ENCODE data around the gene SELENOH.

Gene SELENOH

GRCh38 chr11:57763568-57763967 is 22.3 kb downstream of the SELENOH start:
- TF ChIP-seq, protein P1, sequence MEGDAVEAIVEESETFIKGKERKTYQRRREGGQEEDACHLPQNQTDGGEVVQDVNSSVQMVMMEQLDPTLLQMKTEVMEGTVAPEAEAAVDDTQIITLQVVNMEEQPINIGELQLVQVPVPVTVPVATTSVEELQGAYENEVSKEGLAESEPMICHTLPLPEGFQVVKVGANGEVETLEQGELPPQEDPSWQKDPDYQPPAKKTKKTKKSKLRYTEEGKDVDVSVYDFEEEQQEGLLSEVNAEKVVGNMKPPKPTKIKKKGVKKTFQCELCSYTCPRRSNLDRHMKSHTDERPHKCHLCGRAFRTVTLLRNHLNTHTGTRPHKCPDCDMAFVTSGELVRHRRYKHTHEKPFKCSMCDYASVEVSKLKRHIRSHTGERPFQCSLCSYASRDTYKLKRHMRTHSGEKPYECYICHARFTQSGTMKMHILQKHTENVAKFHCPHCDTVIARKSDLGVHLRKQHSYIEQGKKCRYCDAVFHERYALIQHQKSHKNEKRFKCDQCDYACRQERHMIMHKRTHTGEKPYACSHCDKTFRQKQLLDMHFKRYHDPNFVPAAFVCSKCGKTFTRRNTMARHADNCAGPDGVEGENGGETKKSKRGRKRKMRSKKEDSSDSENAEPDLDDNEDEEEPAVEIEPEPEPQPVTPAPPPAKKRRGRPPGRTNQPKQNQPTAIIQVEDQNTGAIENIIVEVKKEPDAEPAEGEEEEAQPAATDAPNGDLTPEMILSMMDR (IDR thresholded peaks at IDR 0.05; ENCODE audit: extremely low read depth, missing control alignments) = no peak
- DNase-seq (ENCODE audit: low spot score) = no peak

- TF ChIP-seq, protein P1 (IDR thresholded peaks at IDR 0.05; ENCODE audit: extremely low read depth, missing control alignments) = no peak
Observed at GRCh38 chr11:57764021-57764420, 22.7 kb downstream of the SELENOH start.

GRCh38 chr11:57764566-57764965 is 23.3 kb downstream of the SELENOH start:
- no peak for DNase-seq (ENCODE audit: low spot score)
- TF ChIP-seq, protein P1 (IDR thresholded peaks at IDR 0.05; ENCODE audit: extremely low read depth, missing control alignments) = no peak

More at GRCh38 chr11:57764021-57764420, 22.7 kb downstream of the SELENOH start:
- no peak for DNase-seq (ENCODE audit: low spot score)

GRCh38 chr11:57764972-57765371 is 23.7 kb downstream of the SELENOH start:
- no peak for DNase-seq (ENCODE audit: low spot score)
- TF ChIP-seq, protein P1 (IDR thresholded peaks at IDR 0.05; ENCODE audit: extremely low read depth, missing control alignments) = no peak

GRCh38 chr11:57770793-57771192 is 29.5 kb downstream of the SELENOH start:
- TF ChIP-seq, protein P1 (IDR thresholded peaks at IDR 0.05; ENCODE audit: extremely low read depth, missing control alignments) = no peak
- DNase-seq (ENCODE audit: low spot score) = no peak

GRCh38 chr11:57771365-57771764 is 30.1 kb downstream of the SELENOH start:
- DNase-seq (ENCODE audit: low spot score) = no peak

GRCh38 chr11:57772562-57772961 is 31.3 kb downstream of the SELENOH start:
- DNase-seq (ENCODE audit: low spot score) = no peak
- TF ChIP-seq, protein P1 (IDR thresholded peaks at IDR 0.05; ENCODE audit: extremely low read depth, missing control alignments) = no peak

More at GRCh38 chr11:57771365-57771764, 30.1 kb downstream of the SELENOH start:
- TF ChIP-seq, protein P1 (IDR thresholded peaks at IDR 0.05; ENCODE audit: extremely low read depth, missing control alignments) = no peak

Measured in GM20000 (cell line).